Breast epithelium (tissue), 4 donors: ENCODE measurements around the gene DHCR7. TPM values are rescaled to one million over a fixed set of nuclear protein-coding genes. Genes with fewer than 3 reads are reported as not detected.

Experiments
- DNase-seq, 2 donors: peaks; one replicate each; pipeline ENCODE4 v3.0.0-alpha.2; 2019; ENCODE audit warnings: low spot score in 2 of 2
- H3K27ac ChIP-seq, 2 donors: fragments of 200-600 bp; sonication (generic) in 1 of 2; one replicate each; pipeline ENCODE4 v1.5.1; 2016 to 2019; ENCODE audit warnings: mild to moderate bottlenecking in 1 of 2
- H3K27me3 ChIP-seq, 2 donors: fragments of 200-600 bp; sonication (generic) in 1 of 2; one replicate each; pipeline versions ENCODE4 v1.5.1 to v1.6.0; 2017 to 2019; ENCODE audit warnings: control low read depth in 1 of 2, mild to moderate bottlenecking in 1 of 2
- H3K36me3 ChIP-seq: fragments of 200-600 bp; one replicate; pipeline ENCODE4 v1.5.1; 2019
- H3K4me1 ChIP-seq, 2 donors: fragments of 200-600 bp; sonication (generic); one replicate each; pipeline ENCODE4 v1.5.1; 2016 to 2019; ENCODE audit warnings: control low read depth in 1 of 2
- H3K4me3 ChIP-seq, 3 donors: fragments of 200-600 bp; sonication (generic); 1 replicate in 2 of 3; 2 replicates in 1 of 3; pipeline ENCODE4 v1.5.1; 2016 to 2019; ENCODE audit warnings: mild to moderate bottlenecking in 3 of 3, moderate library complexity in 2 of 3
- H3K9me3 ChIP-seq, 2 donors: fragments of 200-600 bp; sonication (generic) in 1 of 2; one replicate each; pipeline ENCODE4 v1.5.1; 2016 to 2019; ENCODE audit warnings: control low read depth in 1 of 2
- CTCF ChIP-seq, 3 donors: fragments of 450-650 bp; IDR thresholded peaks; one replicate each; pipeline ENCODE4 v1.5.1; 2016 to 2017; ENCODE audit warnings: antibody characterized with exemption in 3 of 3, mild to moderate bottlenecking in 3 of 3, moderate library complexity in 3 of 3
- POLR2A ChIP-seq: fragments of 450-650 bp; IDR thresholded peaks from one replicate; pipeline ENCODE4 v1.6.1; 2016; ENCODE audit warnings: antibody characterized with exemption, mild to moderate bottlenecking, moderate library complexity
- POLR2AphosphoS5 ChIP-seq, 3 donors: sonication (generic); formaldehyde crosslinking; IDR thresholded peaks; one replicate each; pipeline ENCODE4 v1.6.1; 2017; ENCODE audit warnings: antibody characterized with exemption in 3 of 3
- intact Hi-C: fragments of 100-400 bp; cut with DNase I; formaldehyde crosslinking; loops from one replicate; pipeline ENCODE4 v1.15.1; 2023; ENCODE audit warnings: low total_unique reads
- total RNA-seq, 3 donors: library from RNA; depleted of rRNA; stranded (reverse); fragments of >200 nt; gene quantifications; one replicate each; pipeline ENCODE4 v1.1.0, GENCODE V29; 2016

The DHCR7 gene
- total RNA-seq, 3 donors from 2014 or later = 14.7 to 31.7 (median 25.2) TPM

- H3K4me3 ChIP-seq = no peak overlapping the region
- TF ChIP-seq POLR2A (no peak), CTCF (IDR thresholded peaks at IDR 0.05) (no peak)
- H3K4me1 ChIP-seq = no peaks in the 10 kb centered on the region
- H3K27me3 ChIP-seq = no peaks in the 10 kb centered on the region
- no peak overlapping the region for H3K27ac ChIP-seq
- intact Hi-C loops = no loop called here
- DNase-seq = no peak
- no peaks in the 10 kb centered on the region for H3K9me3 ChIP-seq
- H3K36me3 ChIP-seq = peaks cover 9% of the 10 kb centered on the region
Observed at GRCh38 chr11:71462726-71463125, 14.5 kb upstream of the DHCR7 start.

- intact Hi-C loops = no loop called here
Observed at GRCh38 chr11:71461696-71462095, 13.5 kb upstream of the DHCR7 start.

GRCh38 chr11:71459767-71460320 is 11.7 kb upstream of the DHCR7 start:
- Histone ChIP-seq H3K27ac (no peak overlapping the region), H3K4me3 (no peak overlapping the region), H3K27me3 (no peaks in the 10 kb centered on the region), H3K36me3 (peaks cover 12% of the 10 kb centered on the region), H3K4me1 (no peaks in the 10 kb centered on the region), H3K9me3 (no peaks in the 10 kb centered on the region)
- TF ChIP-seq CTCF (IDR thresholded peaks at IDR 0.05) (no peak), POLR2AphosphoS5 (IDR thresholded peaks at IDR 0.05) (no peak), POLR2A (no peak)
- DNase-seq = no peak
- intact Hi-C loops = no loop called here

More at GRCh38 chr11:71461696-71462095, 13.5 kb upstream of the DHCR7 start:
- H3K9me3 ChIP-seq = no peaks in the 10 kb centered on the region
- H3K36me3 ChIP-seq = peaks cover 11% of the 10 kb centered on the region
- TF ChIP-seq POLR2AphosphoS5 (IDR thresholded peaks at IDR 0.05) = no peak
- no peak for TF ChIP-seq POLR2A
- TF ChIP-seq CTCF (IDR thresholded peaks at IDR 0.05) = no peak
- H3K27me3 ChIP-seq = no peaks in the 10 kb centered on the region
- no peak for DNase-seq
- H3K27ac ChIP-seq = no peak overlapping the region
- H3K4me3 ChIP-seq = no peak overlapping the region
- H3K4me1 ChIP-seq = no peaks in the 10 kb centered on the region

- Histone ChIP-seq H3K4me3 (no peak overlapping the region), H3K27ac (no peak overlapping the region), H3K4me1 (no peaks in the 10 kb centered on the region), H3K9me3 (no peaks in the 10 kb centered on the region), H3K27me3 (no peaks in the 10 kb centered on the region), H3K36me3 (peaks cover 12% of the 10 kb centered on the region)
- TF ChIP-seq POLR2A (no peak), POLR2AphosphoS5 (IDR thresholded peaks at IDR 0.05) (no peak), CTCF (IDR thresholded peaks at IDR 0.05) (no peak)
- DNase-seq = no peak
- intact Hi-C loops = no loop called here
Observed at GRCh38 chr11:71459076-71459766, 11.0 kb upstream of the DHCR7 start.
